ELF-1 (cell line): ENCODE data around the gene CTDSPL2.
"Not testable (repeated sequence)": the region's sequence is repeated elsewhere in the genome, so short reads cannot be mapped to it uniquely, and the experiment has no call there.

Experiments
- DNase-seq: peaks from one replicate; pipeline ENCODE4 v3.0.0-alpha.2; 2016; ENCODE audit warnings: low read depth, low spot score

CTDSPL2 gene

DNA sequence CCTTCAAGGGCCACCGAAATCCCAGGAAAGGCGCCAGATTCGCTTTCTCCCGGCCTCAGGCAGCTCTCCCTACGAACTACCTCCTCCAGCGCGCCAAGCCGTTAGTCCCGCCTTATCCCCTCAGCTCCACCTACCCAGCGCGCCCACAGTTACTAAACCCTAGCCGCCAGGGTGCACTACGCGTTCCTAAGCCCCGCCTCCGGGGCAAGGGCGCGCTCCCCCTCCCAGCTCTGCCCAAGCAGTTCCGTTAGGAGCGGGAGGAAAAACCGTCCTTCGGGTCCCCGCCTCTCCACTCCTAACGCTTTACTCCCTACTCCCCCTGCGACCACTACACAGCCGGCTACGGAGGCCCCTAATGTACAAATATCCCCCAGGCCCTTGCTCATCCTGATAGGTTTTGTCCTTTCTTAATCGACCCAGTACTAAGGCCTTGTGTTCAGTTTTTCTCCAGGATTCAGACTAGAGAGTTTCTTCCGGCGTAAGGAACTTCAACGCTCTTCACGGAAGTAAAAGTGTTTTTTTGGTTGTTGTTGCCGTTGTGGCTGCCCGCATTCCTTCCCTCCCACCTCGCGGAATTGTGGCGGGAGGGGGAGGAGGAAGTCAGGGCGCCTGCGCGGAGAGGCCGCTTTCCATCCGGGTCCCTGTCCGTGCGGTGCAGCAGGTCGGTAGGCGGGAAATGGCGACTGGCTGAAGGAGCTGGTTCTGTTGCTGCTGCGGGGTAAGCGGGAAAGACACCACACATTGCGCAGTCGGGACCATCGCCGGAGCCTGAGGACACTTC lies at the start of gene CTDSPL2:
Gene CTDSPL2 (plus strand): TSS at position 655 of the 781 bp plus-strand sequence. CDS start 31,386 bp downstream, outside the sequence.
- DNase-seq: peak; percentile 100

DNA sequence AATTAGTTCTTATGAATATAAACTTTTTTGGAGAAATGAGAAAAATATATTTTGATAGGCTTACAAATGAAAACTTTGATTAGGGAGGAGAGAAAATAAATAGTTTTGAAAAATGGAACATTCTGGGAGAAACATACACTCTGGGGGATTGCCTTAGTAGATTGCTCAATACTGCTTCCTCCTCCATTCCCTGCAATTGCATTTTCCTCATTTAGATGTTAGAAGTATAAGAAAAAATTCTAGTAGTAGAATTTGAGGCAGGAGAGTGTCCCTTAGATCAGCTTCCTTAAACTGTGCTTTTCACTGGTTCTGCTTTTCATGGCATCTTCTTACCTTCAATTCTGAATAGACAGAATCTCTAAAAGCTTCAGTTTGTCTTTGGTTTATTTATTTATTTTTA lies 46.2 kb upstream of the CTDSPL2 start:
- no peak for DNase-seq

DNA sequence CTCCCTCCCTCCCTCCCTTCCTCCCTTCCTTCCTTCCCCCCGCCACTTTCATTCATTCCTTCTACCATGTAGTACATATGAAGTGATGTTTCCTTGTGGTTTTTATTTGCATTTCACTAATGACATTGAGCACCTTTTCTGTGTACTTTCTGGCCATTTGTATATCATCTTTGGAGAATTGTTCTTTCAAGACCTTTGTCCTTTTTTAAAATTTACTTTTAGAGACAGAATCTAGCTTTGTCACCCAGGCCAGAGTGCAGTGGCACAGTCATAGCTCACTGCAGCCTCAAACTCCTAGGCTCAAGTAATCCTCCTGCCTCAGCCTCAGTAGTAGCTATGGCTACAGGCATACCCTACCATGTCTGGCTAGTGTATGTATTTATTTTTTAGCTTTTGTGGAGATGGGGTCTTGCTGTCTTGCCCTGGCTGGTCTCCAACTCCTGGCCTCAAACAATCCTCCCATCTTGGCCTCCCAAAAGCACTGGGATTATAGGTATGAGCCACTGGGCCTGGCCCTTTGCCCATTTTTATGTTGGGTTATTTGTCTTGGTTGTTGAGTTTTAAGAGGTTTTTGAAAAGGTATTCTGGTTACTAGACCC lies 42.0 kb upstream of the CTDSPL2 start:
- no peak for DNase-seq

DNA sequence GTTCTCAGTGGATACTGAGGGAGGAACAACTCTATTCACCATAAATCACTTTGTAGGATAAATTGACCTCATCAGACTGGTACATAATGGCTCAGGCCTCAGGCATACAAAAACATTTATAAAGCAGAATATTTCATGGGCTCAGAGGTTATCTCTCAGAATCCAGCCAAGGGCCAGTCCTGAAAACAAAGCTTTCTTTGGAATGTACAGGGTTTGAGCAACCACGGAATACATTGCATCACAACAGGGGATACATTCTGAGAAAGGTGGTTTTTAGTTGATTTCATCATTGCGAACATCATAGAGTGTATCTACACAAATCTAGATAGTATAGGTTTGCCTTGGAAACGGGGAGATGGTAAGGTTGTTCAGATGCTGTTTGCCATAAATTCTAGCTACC lies 33.4 kb upstream of the CTDSPL2 start:
- DNase-seq: no peak

DNA sequence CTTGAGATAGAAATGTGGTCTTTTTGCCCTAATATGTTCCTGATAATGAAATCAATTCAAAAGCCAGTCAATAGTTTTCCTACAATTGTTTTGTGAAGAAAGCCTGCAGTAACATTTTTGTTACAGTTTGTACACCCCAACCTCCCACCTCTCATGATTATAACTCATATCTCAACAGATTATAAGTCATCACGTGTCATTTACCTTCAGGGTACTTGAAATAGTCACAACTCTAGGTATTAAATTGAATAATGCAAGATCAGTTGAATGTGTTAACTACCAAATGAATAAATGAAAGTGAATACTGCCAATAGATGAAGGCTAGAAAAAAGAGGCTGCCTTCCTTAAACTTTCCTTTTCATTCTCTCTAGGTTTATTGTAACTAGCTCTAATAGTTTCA lies 32.9 kb upstream of the CTDSPL2 start:
- DNase-seq: no peak

DNA sequence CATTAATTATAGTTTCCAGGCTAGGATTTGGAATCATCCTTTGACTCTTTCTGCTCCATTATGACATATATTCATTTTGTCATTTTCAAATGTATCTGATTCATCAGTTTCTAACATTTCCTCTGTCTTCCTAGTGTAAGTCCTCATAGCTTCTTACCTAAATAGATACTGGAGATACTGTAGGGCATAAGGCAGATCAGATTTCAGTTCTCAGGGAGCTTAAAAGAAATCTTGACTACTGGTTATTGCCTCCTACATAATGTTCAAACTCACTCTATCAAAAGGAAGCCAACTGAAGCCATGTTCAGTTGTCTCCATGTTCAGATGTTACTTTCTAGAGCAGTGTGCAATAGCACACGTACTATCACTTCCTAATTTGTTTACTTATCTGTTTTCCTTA lies 29.6 kb upstream of the CTDSPL2 start:
- no peak for DNase-seq

DNA sequence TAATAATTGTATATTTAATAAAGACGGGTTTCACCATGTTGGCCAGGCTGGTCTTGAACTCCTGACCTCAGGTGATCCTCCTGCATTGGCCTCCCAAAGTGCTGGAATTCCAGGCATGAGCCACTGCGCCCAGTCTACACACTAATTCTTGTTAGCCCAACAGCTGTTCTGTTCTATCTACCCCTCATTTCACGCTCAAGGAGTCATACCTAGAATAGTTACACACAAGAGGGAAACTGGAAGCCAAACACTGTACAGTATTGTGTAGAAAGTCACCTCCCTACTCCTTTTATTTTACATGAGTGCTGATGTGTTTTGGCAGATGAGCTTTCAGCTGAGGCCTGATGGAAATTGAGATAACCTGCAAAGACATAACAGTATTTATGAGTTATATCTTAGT lies 13.4 kb upstream of the CTDSPL2 start:
- no peak for DNase-seq

DNA sequence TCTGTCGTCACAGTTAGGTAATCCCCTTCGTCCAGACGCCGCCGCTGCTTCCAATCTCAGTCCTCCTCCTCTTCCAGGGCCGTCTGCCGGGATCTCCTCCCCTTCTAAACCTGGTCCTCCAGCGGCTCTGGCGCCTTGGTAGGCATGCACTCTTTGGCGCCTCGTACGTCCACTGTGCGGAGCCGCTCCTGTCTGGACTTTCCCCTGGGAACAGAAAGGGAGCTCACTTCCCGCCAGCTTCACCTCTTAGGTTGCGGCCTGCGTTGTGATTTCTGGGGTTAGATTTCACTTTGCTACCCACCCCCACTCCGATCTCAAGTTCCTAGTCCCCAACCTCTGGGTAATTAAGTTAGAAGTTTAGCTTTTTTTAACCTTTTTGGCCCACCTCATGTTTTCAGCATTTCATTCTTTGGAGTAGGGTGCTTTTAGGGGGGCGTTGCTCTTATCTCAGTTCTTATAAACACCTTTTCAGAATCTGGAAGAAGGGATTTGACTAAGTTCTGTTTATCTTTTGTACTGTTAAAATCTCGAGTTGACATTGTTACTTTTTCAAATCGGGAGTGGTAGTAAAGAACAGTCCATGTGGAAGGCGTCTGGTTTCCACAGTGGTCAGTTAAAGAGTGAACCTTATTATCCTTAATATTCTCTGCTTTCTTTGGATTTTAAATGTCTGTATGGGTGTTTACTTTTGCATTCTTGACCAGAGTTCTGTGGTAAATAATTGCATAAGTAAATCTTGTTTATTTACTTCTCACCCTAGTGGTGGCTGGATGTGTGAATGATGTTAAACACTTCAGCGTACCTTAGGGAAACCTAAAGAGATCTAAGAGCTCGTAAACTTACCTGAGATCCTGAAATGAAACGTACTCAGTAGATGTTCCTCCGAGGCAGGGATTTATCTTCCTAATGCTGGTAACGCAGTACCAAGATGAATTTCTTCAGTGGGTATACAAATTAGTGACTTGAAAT lies 611 bp downstream of the CTDSPL2 start:
- DNase-seq: peak; percentile 14

DNA sequence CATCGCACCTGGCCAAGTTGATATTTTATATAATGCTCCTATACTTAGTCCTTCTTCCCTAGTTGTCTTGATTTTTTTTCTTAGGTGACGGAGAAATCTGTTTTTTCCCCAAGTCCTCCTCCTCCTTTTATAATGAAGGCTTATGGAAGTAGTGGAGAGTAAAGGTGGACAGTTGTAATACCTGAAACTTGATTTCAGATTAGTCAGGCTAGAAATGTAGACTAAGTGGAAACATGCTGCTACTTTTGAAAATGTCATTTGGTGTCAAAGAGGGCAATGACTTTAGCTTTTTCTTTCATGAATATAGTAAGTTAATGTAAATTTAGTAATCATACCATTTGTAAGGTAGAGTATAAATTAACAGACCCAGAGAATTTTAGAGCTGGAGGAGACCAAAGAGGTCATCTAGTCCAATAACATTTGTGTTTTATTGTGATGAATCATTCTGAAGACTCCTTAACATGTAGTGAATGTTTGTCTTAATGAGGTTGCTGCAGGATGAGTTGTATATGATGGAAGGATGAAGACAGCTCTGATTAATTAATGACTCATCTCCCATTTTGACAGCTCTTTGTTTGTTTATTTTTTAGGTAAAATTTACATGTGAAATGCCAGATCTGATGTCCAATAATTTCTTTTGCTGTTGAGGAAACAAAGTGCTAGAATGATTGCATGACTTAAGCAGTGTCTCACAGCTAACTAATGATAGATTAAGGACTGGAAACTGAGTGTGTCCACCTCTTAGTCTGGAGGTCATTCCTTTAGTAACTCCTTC lies 8.7 kb downstream of the CTDSPL2 start:
- no peak for DNase-seq

DNA sequence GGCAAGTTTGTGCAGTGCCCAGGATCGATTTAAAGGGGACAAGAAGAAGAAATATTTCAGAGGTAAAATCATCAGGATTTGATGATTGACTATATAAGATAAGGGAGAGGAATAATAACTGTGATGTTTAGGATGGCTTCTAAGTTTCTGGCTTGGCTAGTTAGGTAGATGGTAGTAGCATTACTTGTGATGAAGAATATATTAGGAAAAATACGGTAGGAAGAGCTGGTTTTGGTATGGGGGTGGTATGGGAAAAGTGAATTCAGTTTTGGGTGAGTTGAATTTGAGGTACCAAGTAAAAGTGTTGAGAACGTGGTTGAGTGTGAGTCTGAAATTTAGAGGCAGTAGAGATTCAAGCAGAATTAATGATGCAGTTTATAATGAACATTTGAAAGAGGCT lies 11.0 kb downstream of the CTDSPL2 start:
- DNase-seq: no peak

DNA sequence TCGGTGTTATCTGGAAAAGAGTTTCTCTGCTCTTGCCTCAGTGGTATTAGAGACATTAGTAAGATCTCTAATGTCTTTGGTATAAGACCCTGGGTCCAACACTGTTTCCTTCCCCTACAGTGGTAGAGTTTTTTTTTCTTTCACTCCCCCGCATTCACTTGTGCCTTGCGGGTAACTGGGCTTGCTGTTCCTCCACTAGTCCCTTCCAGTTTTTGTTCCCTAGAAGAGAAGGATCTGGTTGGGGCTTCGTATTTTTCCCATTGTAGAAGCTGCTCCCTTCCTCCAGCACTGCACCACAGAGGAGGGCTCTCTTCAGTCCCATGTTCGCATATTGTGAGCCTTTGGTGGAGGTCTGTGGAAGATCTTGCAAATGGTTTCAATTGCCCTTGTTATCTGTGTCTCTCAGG lies 13.7 kb downstream of the CTDSPL2 start:
- peak; percentile 73 for DNase-seq

DNA sequence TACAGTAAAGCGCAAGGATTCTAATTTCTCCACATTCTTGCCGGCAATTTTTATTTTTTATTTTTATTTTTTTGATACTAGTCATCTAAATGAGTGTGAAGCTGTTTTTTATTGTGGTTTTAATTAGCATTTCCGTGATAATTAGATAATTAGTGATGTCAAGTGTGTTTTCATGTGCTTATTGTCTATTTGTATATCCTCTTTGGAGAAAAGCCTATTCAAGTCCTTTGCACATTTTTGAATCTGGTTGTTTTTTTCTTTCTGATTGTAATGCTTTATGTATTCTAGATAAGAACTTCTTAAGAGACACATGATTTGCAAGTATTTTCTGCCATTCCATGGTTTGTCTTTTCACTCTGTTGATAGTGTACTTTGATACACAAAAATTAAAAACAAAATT lies 16.1 kb downstream of the CTDSPL2 start:
- DNase-seq: no peak

DNA sequence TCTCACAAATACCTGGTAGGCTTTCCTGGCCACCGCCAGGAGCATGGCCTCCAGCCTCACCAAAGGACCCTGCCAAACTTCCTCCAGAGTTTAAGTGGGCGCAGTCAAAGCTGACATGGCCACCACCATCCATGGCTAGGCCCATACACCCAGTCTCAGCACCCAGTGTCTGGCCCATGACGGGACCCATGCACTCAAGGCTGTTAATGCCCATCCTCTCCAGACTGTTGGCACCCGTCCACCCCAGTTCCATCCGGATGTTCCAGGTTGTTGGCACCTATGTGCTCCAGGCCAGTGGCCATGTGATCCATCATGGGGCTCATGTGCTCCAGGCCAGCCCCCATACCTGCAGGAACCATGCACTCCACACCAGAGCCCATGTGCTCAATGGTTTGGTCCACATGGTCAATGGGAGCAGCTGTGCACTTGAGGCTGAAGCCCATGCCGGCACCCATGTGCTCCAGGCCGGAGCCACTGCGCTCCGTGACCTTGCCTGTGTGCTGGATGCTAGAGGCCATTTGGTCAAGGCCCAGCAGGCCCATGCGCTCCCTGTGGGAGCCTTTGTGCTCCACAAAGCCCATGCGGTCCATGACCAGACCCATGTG lies 20.4 kb downstream of the CTDSPL2 start:
- no peak for DNase-seq

DNA sequence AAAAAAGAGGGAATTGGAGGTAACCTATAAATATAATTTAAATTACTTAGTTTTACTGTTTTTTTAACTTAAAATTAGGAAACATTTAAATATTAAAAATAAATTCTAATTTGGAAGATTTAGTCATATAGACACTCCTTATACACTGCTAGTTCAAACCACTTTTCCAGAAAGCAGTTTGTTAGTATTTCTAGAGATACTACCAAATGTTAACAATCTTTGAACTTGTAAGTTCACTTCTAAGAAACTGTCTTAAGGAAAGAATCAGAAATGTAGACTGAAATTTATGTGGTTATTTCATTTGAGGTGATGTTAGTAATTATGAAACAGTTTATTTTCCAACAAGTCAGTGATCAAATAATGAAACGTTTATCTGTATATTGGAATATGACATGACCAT lies 22.7 kb downstream of the CTDSPL2 start:
- DNase-seq: no peak

DNA sequence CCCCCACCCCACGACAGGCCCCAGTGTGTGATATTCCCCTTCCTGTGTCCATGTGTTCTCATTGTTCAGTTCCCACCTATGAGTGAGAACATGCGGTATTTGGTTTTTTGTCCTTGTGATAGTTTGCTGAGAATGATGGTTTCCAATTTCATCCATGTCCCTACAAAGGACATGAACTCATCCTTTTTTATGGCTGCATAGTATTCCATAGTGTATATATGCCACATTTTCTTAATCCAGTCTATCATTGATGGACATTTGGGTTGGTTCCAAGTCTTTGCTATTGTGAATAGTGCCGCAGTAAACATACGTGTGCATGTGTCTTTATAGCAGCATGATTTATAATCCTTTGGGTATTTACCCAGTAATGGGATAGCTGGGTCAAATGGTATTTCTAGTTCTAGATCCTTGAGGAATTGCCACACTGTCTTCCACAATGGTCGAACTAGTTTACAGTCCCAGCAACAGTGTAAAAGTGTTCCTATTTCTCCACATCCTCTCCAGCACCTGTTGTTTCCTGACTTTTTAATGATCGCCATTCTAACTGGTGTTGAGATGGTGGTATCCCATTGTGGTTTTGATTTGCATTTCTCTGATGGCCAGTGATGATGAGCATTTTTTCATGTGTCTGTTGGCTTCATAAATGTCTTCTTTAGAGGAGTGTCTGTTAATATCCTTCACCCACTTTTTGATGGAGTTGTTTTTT lies 26.3 kb downstream of the CTDSPL2 start:
- DNase-seq: not testable (repeated sequence)

DNA sequence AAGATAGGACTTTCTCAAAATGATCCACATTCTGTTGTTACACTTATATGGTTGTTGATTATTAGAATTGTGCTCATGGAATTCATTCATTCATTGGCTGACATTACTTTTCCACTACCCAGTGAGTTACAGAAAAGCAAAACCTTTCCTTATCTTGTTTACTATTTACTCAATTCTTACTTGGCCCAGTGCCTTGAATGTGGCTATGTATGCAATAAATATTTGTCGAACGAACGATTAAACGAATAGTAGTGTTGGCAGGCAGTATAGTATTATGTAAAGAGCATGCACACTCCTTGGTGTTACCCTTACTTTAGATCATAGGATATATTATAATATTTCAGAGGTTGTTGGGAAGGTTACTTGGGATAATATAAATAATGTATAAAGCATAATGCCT lies 31.0 kb downstream of the CTDSPL2 start:
- DNase-seq: no peak

DNA sequence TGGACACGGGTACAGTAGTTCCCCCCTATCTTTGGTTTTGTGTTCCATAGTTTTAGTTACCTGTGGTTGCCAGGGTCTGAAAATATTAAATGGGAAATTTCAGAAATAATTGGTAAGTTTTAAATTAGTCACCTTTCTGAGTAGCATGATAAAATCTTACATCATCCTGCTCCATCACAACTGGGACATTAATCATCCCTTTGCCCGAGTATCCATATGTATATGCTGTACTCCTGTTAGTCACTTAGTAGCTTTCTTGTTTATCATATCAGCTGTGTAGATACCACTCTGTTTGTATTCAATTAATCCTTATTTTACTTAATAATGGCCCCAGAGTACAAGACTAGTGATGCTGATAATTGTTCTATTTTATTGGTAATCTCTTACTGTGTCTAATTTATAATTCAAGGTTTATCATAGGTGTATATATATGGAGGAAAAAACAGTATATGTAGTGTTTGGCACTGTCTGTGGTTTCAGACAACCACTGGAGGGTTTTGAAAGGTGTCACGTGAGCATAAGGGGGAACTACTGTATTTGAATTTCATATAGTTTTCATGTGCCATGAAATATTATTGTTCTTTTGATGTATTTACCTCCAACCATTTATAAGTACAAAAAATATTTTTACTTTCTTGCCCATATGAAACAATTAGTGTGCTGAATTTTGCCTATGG lies 41.4 kb downstream of the CTDSPL2 start:
- DNase-seq: no peak

DNA sequence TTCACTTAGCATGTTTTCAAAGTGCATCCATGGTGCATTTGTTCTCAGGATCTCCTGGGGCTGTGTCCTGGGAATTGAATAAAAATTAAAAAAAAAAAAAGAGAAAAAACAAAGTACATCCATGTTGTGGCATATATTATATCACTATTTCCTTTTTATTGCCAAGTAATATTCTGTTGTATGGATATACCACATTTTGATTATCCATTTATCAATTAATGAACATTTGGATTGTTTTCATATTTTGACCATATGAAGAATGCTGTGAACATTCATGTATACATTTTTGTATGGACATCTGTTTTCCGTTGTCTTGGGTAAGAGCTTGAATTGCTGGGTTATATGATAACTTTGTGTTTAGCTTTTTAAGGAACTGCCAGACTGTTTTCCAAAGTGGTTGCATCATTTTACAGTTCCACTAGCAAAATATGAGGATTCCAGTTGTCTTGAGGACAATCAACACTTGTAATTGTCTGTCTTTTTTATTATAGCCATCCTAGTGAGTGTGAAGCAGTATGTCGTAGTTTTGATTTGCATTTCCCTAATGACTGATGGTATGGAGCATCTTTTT lies 44.5 kb downstream of the CTDSPL2 start:
- DNase-seq: no peak

DNA sequence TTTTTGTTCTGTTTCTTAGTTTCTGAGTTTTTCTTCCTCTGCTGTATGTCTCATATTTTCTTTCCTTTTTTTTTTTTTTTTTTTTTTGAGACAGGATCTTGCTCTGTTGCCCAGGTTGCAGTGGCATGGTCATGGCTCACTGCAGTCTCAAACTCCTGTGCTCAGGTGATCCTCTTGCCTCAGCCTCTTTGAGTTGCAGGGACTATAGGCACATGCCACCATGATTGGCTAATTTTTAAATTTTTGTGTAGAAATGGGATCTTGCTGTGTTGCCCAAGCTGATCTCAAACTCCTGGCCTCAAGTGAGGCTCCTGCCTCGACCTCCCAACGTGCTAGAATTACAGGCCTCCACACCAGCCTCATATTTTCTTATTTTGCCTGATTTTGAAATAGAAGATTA lies 51.9 kb downstream of the CTDSPL2 start:
- no peak for DNase-seq

DNA sequence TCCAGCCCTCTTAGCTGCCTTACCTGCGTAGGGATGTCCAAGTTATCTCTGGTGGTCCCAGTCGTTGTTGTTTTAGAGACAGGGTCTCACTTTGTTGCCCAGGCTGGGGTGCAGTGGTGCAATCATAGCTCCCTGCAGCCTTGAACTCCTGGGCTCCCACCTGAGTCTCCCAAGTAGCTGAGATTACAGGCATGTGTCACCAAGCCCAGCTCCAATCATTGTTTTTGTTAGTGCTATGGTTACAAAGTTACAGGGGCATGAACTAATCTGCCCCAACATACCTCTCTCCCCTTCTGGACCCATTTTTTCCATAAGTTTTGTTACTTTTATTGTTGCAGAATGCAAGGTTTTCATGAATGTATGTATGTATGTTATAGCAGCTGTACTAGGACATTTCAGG lies 54.7 kb downstream of the CTDSPL2 start:
- DNase-seq: no peak
